Measurements from ENCODE around the gene COL1A1.
A peak's percentile ranks its signal among the peaks of the same experiment; 100 is the strongest.

The COL1A1 gene

GRCh38 chr17:50141026-50141744 is 60.2 kb downstream of the COL1A1 start:
- DNase-seq (ENCODE audit: low spot score), result no peak

GRCh38 chr17:50139950-50140885 is 61.2 kb downstream of the COL1A1 start:
- peak; percentile 80 for DNase-seq (ENCODE audit: low spot score)

- no peak for DNase-seq (ENCODE audit: low spot score)
Measured at GRCh38 chr17:50139185-50139783, 62.1 kb downstream of the COL1A1 start.

GRCh38 chr17:50137042-50137441 is 64.4 kb downstream of the COL1A1 start:
- no peak for DNase-seq (ENCODE audit: low spot score)

GRCh38 chr17:50136096-50136687 is 65.2 kb downstream of the COL1A1 start:
- DNase-seq (ENCODE audit: low spot score), result no peak

- DNase-seq (ENCODE audit: low spot score), result no peak
Measured at GRCh38 chr17:50135316-50136095, 65.9 kb downstream of the COL1A1 start.

- DNase-seq (ENCODE audit: low spot score), result no peak
Measured at GRCh38 chr17:50134206-50135110, 67.0 kb downstream of the COL1A1 start.

- no peak for DNase-seq (ENCODE audit: low spot score)
Measured at GRCh38 chr17:50133769-50134099, 67.7 kb downstream of the COL1A1 start.

Measured in CD4-positive, alpha-beta T cell treated with Interleukin-6 at 100 ng/mL for 8 hours (primary cell).